Epithelial cell of esophagus (primary cell): ENCODE measurements around the gene PRKAR1A.
"Not testable (repeated sequence)": the region's sequence is repeated elsewhere in the genome, so short reads cannot be mapped to it uniquely, and the experiment has no call there.

Experiments used
- DNase-seq: peaks from one replicate; pipeline ENCODE4 v3.0.0; 2010; ENCODE audit warnings: low read depth
- H3K4me3 ChIP-seq: 2 replicates; pipeline ENCODE4 v1.5.1; 2011; ENCODE audit warnings: mild to moderate bottlenecking, low read length, control low read depth
- TF ChIP-seq, protein P1 (sequence below): IDR thresholded peaks from 2 replicates; pipeline ENCODE4 v1.5.1; 2011; ENCODE audit warnings: low read depth, mild to moderate bottlenecking, low read length, control low read depth, inconsistent platforms; ENCODE audit not compliant: insufficient read depth; ENCODE audit errors: missing control alignments

Gene PRKAR1A

DNA sequence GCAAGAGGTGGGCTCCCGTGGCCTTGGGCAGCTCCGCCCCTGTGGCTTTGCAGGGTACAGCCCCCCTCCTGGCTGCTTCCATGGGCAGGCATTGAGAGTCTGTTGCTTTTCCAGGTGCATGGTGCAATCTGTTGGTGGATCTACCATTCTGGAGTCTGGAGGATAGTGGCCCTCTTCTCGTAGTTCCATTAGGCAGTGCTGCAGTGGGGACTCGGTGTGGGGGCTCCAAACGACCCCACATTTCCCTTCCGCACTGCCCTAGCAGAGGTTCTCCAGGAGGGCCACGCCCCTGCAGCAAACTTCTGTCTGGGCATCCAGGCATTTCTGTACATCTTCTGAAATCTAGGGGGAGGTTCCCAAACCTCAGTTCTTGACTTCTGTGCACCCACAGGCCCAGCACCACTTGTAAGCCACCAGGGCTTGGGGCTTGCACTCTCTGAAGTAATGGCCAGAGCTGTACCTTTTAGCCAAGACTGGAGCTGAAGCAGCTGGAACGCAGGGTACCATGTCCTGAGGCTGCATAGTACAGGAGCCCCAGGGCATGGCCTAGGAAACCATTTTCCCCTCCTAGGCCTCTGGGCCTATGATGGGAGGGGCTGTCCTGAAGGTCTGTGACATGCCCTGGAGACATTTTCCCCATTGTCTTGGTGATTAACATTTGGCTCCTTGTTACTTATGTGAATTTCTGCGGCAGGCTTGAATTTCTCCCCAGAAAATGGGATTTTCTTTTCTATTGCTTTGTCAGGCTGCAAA is 6.0 kb downstream of the PRKAR1A start:
- no peak overlapping the region for H3K4me3 ChIP-seq
- TF ChIP-seq, protein P1, sequence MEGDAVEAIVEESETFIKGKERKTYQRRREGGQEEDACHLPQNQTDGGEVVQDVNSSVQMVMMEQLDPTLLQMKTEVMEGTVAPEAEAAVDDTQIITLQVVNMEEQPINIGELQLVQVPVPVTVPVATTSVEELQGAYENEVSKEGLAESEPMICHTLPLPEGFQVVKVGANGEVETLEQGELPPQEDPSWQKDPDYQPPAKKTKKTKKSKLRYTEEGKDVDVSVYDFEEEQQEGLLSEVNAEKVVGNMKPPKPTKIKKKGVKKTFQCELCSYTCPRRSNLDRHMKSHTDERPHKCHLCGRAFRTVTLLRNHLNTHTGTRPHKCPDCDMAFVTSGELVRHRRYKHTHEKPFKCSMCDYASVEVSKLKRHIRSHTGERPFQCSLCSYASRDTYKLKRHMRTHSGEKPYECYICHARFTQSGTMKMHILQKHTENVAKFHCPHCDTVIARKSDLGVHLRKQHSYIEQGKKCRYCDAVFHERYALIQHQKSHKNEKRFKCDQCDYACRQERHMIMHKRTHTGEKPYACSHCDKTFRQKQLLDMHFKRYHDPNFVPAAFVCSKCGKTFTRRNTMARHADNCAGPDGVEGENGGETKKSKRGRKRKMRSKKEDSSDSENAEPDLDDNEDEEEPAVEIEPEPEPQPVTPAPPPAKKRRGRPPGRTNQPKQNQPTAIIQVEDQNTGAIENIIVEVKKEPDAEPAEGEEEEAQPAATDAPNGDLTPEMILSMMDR, result no peak
- no peak for DNase-seq

DNA sequence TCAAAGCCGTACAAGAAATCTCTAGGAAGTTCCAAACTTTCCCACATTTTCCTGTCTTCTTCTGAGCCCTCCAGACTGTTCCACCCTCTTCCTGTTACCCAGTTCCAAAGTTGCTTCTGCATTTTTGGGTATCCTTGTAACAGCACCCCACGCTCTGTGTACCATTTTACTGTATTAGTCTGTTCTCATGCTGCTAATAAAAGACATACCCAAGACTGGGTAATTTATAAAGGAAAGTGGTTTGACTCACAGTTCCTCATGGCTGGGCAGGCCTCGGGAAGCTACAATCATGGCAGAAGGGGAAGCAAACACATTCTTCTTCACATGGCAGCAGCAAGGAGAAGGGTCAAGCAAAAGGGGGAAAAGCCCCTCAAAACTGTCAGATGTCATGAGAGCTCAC is 6.8 kb downstream of the PRKAR1A start:
- H3K4me3 ChIP-seq, DNase-seq: not testable (repeated sequence)

DNA sequence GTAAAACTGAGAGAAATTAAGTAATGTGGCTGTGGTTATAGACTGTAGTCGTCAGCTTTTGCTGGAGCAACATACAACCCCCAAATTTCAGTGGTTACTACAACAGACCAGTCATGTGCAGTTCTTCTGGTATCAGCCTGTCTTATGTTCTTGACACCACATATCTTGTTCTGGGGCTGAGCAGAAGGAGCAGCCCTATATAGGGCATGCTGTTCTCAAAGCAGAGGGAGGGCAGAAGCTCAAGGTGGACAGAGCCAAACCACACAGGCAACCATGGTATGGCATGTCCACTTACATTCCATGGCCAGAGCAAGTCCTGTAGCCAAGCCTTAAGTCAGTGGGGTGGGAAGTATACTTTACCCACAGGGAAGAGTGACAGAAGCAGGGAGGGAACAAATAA is 7.7 kb downstream of the PRKAR1A start:
- TF ChIP-seq, protein P1, result no peak
- H3K4me3 ChIP-seq, result no peak overlapping the region
- no peak for DNase-seq

DNA sequence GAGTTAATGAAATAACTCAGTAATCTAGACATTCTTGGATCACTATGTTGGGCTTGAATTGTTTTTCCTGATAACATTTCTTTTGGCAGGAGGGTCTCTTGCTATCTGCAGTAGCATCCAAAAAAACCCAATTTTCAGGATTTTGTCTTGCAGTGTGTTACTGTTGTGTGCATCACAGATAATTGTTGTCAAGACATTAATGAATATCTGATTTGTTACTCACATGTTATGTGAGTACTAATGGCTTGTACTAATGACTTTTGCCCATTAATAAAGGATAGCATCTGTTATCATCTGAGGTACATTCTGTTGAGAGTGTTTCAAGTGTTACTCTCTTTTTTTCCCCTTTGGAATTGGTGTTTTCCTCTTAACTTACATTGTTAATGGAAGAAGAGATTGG is 10.0 kb downstream of the PRKAR1A start:
- H3K4me3 ChIP-seq, result no peak overlapping the region
- DNase-seq, result no peak
- TF ChIP-seq, protein P1, result no peak

DNA sequence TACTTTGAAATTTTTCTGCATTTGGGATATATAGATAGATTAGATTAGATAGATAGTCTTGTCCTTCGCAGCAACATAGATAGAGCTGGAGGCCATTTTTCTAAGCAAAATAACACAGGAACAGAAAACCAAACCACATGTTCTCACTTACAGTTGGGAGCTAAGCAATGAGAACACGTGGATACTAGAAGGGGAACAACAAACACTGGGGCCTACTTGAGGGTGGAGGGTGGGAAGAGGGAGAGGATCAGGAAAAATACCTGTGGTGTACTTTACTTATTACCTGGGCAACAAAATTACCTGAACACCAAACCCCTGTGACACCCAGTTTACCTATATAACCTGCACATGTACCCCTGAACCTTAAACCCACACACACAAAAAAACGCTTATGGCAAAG is 14.3 kb downstream of the PRKAR1A start:
- no peak for DNase-seq
- TF ChIP-seq, protein P1, result no peak

DNA sequence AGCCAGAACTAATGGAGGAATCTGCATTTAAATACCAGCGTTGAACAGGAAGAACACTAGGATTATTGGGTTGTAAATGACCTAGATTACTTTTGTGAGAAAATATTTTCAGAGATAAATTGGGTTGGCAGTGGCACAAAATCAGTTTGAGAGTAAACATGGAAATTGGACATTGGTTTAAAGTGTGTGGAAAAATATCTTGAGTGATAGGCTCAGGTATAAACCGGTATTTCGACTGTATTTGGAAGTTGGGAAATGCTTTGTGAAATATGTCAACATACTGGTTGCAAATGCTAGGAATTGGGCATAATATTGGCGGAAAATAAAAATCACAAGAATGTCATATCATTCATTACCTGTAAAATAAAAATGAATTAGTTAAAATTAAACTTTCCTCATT is 15.1 kb downstream of the PRKAR1A start:
- DNase-seq, result no peak
- no peak overlapping the region for H3K4me3 ChIP-seq
- TF ChIP-seq, protein P1, result no peak

More for the DNA sequence above, 14.3 kb downstream of the PRKAR1A start:
- H3K4me3 ChIP-seq, result no peak overlapping the region

DNA sequence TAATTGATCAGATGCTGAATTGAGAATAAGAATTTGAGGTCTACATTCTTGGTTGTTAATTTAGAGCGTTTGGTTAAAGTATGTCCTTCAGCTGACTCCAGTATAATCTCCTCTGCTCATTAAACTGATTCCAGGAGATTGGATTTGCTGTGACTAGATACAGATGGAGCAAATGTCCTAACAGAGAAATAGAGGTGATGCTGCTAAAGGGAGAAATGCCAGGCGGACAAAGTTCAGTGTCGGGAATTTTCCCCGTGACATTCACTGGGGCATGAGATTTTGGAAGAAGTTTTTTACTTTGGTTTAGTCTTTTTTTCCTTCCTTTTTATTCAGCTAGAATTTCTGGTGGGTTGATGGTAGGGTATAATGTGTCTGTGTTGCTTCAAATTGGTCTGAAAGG is 19.0 kb downstream of the PRKAR1A start:
- TF ChIP-seq, protein P1, result no peak
- DNase-seq, result no peak
- no peak overlapping the region for H3K4me3 ChIP-seq
